ENCODE results near the gene RNGTT.

DNA sequence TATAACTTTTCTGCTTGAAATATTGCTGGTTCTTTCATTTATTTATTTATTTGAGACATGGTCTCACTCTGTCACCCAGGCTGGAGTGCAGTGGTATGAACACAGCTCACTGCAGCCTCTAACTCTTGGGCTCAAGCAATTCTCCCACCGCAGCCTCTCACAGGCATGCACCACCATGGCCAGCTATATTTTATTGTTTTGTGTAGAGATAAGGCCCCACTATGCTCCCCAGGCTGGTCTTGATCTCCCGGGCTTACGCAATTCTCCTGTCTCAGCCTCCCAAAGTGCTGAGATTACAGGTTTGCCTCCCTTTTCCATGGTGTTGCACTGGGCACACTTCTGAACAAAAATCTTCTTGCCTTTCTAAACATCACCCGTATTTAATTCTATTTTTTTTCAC is 39.1 kb upstream of the RNGTT start:
- TF ChIP-seq POLR2A (IDR thresholded peaks at IDR 0.05): no peak
- TF ChIP-seq POLR2AphosphoS5 (IDR thresholded peaks at IDR 0.05): no peak
- TF ChIP-seq, protein P1, sequence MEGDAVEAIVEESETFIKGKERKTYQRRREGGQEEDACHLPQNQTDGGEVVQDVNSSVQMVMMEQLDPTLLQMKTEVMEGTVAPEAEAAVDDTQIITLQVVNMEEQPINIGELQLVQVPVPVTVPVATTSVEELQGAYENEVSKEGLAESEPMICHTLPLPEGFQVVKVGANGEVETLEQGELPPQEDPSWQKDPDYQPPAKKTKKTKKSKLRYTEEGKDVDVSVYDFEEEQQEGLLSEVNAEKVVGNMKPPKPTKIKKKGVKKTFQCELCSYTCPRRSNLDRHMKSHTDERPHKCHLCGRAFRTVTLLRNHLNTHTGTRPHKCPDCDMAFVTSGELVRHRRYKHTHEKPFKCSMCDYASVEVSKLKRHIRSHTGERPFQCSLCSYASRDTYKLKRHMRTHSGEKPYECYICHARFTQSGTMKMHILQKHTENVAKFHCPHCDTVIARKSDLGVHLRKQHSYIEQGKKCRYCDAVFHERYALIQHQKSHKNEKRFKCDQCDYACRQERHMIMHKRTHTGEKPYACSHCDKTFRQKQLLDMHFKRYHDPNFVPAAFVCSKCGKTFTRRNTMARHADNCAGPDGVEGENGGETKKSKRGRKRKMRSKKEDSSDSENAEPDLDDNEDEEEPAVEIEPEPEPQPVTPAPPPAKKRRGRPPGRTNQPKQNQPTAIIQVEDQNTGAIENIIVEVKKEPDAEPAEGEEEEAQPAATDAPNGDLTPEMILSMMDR (IDR thresholded peaks at IDR 0.05): no peak
- no peak for TF ChIP-seq EP300 (IDR thresholded peaks at IDR 0.05)

Data from upper lobe of left lung (tissue), 4 donors.